GM23248 (cell line): ENCODE measurements around the gene RPP25.

Experiments used
- EZH2 ChIP-seq: fragments of 200-600 bp; sonication (generic); IDR thresholded peaks from 2 replicates; pipeline ENCODE4 v1.6.1; 2018; ENCODE audit warnings: antibody characterized with exemption, mild to moderate bottlenecking; ENCODE audit not compliant: insufficient read depth, poor library complexity, severe bottlenecking
- EZH2phosphoT487 ChIP-seq: fragments of 200-600 bp; sonication (generic); IDR thresholded peaks from 2 replicates; pipeline ENCODE4 v1.6.1; 2018; ENCODE audit warnings: antibody characterized with exemption, moderate library complexity, mild to moderate bottlenecking, low read depth; ENCODE audit not compliant: insufficient read depth

- TF ChIP-seq EZH2: no peak
- no peak for TF ChIP-seq EZH2phosphoT487
Measured at GRCh38 chr15:74967670-74968069, 11.1 kb upstream of the RPP25 start.
